ENCODE data around the gene FGF14.

FGF14 gene

DNA sequence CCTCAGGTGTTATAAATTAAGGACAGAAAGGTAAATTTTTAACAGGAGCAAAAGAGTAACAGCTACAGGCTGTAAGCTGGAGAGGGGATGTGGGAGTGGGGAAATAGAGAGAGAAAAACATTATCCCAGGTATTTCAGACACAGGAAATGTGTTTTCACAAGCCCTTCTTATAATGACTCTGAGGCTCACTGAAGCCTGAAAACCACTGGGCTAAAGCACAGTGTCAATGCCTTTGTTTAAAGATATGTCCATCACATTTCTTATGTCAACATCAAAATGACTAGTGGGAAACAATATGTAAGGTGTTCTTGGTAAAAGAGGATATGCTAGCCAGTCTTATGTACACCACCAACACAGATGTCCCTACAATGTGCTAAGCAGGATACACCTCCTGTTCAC, 365.9 kb downstream of the FGF14 start:
- H3K4me3 ChIP-seq (ENCODE audit: low read depth, low read length), result no peak overlapping the region
- no peak for TF ChIP-seq CTCF (IDR thresholded peaks at IDR 0.05; ENCODE audit: low read depth, low read length, missing control alignments)
- no peak for DNase-seq (ENCODE audit: low read depth)

DNA sequence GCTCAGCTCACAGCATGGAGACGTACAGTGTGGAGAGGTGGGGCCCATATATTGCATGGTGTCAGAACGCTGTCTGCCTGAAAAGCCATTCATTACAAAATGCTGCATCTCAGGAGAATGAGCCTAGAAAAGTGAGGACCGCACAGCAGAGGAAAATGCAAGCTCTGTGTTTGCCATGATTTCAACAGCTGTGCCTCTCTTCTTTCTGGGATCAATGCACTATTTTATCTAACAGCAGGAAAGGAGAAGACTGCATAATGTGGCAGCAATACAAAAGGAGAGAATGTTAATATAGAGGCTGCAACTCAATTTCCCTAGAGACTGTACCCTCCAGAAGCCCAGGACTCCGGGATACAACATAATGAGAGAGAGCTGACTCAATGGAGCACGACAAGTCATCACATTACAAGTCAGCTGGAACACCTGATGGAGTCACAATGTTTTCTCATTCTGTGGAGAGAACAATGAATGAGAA, 368.0 kb downstream of the FGF14 start:
- no peak for DNase-seq (ENCODE audit: low read depth)
- no peak overlapping the region for H3K4me3 ChIP-seq (ENCODE audit: low read depth, low read length)
- TF ChIP-seq CTCF (IDR thresholded peaks at IDR 0.05; ENCODE audit: low read depth, low read length, missing control alignments), result no peak

DNA sequence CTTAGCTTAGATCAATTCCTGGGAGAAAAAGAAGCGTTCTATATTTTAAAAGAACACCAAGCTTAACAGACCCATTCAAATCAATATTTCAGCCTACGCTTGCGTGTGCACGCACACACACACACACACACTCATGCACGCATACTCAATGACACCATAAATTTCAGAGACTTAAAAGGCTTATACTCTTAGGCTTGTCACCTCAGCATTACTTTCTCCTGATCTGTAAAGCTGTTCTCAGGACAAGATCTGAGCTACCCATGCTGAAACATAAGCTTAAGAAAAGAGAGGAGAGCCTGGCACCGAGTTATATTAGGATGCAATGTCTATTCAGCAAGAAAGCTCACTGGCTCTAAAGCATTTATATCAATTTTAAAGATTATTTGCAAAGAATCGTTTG, 368.5 kb downstream of the FGF14 start:
- TF ChIP-seq CTCF (IDR thresholded peaks at IDR 0.05; ENCODE audit: low read depth, low read length, missing control alignments), result no peak
- DNase-seq (ENCODE audit: low read depth), result no peak
- H3K4me3 ChIP-seq (ENCODE audit: low read depth, low read length), result no peak overlapping the region

GRCh38 chr13:102028868-102029267, 373.0 kb downstream of the FGF14 start:
- DNase-seq (ENCODE audit: low read depth), result no peak
- TF ChIP-seq CTCF (IDR thresholded peaks at IDR 0.05; ENCODE audit: low read depth, low read length, missing control alignments), result no peak
- H3K4me3 ChIP-seq (ENCODE audit: low read depth, low read length), result no peak overlapping the region

DNA sequence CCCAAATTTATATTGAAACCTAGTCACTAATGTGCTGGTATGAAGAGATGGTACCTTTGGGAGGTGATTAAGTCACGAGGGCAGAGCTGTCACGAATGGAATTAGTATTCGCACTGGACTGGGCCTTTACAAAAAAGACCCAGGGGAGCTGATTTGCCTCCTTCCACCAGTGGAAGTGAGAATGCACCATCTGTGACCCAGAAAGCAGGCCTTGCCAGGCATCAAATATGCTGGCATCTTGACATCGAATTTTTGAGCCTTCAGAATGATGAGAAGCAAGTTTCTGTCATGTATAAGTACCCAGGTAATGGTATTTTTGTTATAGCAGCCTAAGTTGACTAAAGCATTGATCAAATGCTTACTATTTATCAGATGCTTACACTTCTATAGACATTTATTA, 373.6 kb downstream of the FGF14 start:
- TF ChIP-seq CTCF (IDR thresholded peaks at IDR 0.05; ENCODE audit: low read depth, low read length, missing control alignments), result no peak
- no peak for DNase-seq (ENCODE audit: low read depth)

GRCh38 chr13:102021777-102022176, 380.1 kb downstream of the FGF14 start:
- no peak overlapping the region for H3K4me3 ChIP-seq (ENCODE audit: low read depth, low read length)
- no peak for DNase-seq (ENCODE audit: low read depth)
- TF ChIP-seq CTCF (IDR thresholded peaks at IDR 0.05; ENCODE audit: low read depth, low read length, missing control alignments), result no peak

More for the DNA sequence above, 373.6 kb downstream of the FGF14 start:
- no peak overlapping the region for H3K4me3 ChIP-seq (ENCODE audit: low read depth, low read length)

GRCh38 chr13:102020611-102021216, 381.1 kb downstream of the FGF14 start:
- no peak for DNase-seq (ENCODE audit: low read depth)
- TF ChIP-seq CTCF (IDR thresholded peaks at IDR 0.05; ENCODE audit: low read depth, low read length, missing control alignments), result no peak

More at GRCh38 chr13:102020611-102021216, 381.1 kb downstream of the FGF14 start:
- H3K4me3 ChIP-seq (ENCODE audit: low read depth, low read length), result no peak overlapping the region
